Measurements from ENCODE around the gene RBBP6.
"Not testable (repeated sequence)": the region's sequence is repeated elsewhere in the genome, so short reads cannot be mapped to it uniquely, and the experiment has no call there.

RBBP6 gene

GRCh38 chr16:24568392-24568791, 29.0 kb downstream of the RBBP6 start:
- DNase-seq (ENCODE audit: low spot score), result peak; percentile 52

- no peak for DNase-seq (ENCODE audit: low spot score)
Observed at GRCh38 chr16:24571096-24571495, 31.7 kb downstream of the RBBP6 start.

- no peak for DNase-seq (ENCODE audit: low spot score)
Observed at GRCh38 chr16:24572069-24572468, 32.7 kb downstream of the RBBP6 start.

DNA sequence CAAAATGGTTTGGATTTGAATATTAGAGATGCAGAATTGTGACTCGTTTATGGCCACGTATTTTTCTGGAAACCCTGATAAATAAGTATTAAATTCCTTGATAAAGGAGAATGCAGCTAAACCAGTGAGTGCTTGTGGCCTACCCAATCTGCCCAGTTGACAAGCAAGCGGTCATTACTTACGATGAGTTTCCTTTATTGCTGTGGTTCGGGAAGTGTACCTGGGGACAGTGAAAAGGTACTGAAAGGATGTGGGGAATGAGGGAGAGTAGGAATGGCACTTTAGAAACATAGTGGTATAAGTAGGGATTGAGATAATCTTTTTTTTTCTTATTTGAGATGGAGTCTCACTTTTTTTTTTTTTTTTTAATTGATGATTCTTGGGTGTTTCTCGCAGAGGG, 33.8 kb downstream of the RBBP6 start:
- no peak for DNase-seq (ENCODE audit: low spot score)

- not testable (repeated sequence) for DNase-seq (ENCODE audit: low spot score)
Observed at GRCh38 chr16:24574515-24575485, 35.4 kb downstream of the RBBP6 start.

- not testable (repeated sequence) for DNase-seq (ENCODE audit: low spot score)
Observed at GRCh38 chr16:24575791-24576190, 36.4 kb downstream of the RBBP6 start.

DNA sequence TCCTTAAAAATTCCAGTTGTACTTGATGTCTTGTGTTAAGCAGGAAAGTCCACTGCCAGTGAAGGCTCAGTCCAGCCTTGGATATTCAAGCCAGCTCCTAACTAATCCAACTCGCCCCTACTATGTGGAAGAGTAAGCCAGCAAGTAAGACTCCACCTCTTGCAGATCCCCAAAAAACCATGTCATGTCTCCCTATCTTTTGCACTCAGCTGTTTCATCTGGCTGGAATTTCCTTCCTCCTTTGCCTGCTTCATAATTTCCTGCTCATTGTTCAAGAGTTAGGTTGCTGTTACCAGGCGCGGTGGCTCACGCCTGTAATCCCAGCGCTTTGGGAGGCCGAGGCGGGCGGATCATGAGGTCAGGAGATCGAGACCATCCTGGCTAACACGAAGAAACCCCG, 37.8 kb downstream of the RBBP6 start:
- no peak for DNase-seq (ENCODE audit: low spot score)

- DNase-seq (ENCODE audit: low spot score), result peak; percentile 42
Observed at GRCh38 chr16:24580665-24581064, 41.3 kb downstream of the RBBP6 start.

GRCh38 chr16:24583494-24583893, 44.1 kb downstream of the RBBP6 start:
- DNase-seq (ENCODE audit: low spot score), result no peak

- no peak for DNase-seq (ENCODE audit: low spot score)
Observed at GRCh38 chr16:24589997-24590396, 50.6 kb downstream of the RBBP6 start.

GRCh38 chr16:24598777-24599437, 59.5 kb downstream of the RBBP6 start:
- DNase-seq (ENCODE audit: low spot score), result no peak

DNA sequence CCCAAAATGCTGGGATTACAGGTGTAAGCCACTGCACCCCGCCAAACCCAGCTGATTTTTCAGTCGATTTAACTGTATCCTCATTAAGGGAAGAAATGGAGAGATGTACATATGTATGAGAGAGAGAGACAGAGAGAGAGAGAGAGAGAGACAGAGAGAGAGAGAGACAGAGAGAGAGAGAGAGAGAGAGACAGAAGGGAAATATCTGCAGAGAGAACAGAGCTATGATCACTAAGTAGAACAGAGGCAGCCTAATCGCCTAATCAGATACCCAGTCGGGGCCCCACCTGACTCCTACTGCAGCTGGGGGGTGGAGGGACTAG, 70.0 kb downstream of the RBBP6 start:
- no peak for DNase-seq (ENCODE audit: low spot score)

DNA sequence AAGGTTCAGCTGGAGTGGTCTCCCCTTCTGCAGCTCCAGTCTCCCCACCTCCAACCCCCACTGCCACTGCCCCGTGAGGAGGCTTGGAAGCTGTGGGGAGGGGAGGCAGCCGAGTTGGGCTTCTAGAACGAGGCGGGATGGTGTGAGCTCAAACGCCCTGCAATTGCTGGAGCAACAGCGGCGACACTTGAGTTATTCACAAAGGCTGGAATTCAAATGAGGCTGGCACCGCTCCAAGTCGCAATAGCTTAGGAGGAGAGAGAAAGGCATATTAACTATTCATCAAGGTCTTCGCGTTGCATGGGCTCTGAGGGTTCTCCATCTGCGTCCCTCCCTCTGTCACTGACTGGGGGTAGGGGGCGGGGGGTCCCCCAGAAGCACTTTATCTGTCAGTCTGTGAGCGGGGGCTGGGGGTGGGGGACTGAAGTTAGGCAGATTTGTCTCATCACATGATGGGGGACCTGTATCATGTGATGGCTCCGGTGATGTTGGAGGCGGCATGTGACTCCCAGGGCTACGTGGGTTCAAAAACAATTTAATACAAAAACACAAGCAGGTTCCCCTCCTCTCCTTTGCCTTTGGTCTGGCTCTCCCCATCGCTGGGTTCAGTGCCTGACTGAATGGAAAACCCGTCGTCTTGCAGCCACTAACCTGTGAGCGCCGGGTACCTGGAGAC, 70.5 kb downstream of the RBBP6 start:
- DNase-seq (ENCODE audit: low spot score), result peak; percentile 79

- peak; percentile 70 for DNase-seq (ENCODE audit: low spot score)
Observed at GRCh38 chr16:24610416-24610755, 71.0 kb downstream of the RBBP6 start.

DNA sequence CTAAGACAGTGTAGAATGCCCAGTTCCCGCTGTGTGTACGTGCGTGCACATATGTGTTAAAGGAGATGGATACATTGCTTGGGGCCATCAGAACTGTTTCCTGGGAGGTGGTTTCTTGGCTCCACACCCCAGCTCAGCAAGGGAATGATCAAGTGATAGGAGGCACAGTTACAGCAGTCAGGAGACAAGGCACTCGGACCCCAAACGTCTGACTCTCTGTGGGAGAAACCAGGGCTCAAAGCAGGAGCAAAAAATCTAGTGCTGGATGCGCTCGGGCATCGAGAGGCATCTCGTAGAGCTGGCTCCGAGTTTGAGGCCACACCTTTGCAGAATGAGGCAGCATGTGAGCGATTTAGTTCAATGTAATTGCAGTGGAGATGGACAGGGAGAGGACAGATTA, 71.9 kb downstream of the RBBP6 start:
- DNase-seq (ENCODE audit: low spot score), result peak; percentile 60

- no peak for DNase-seq (ENCODE audit: low spot score)
Observed at GRCh38 chr16:24612656-24613055, 73.3 kb downstream of the RBBP6 start.

- not testable (repeated sequence) for DNase-seq (ENCODE audit: low spot score)
Observed at GRCh38 chr16:24613267-24613666, 73.9 kb downstream of the RBBP6 start.

DNA sequence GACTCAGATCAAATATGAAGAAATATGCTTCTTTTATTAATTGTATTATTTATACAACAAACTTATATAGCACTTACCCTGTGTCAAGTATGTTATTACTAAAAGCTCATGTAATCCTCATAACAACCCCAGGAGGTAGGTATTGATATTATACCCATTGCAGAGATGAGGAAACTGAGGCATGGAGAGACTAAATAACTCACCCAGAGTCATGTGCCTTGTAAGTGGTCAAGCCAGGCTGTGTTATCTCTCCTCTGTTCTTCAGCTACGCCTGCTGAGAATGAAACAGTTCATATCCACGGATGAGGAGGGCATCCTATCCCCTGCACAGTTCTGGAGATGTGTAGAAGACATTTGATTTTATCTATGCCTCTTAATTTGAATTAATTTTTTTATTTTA, 78.1 kb downstream of the RBBP6 start:
- no peak for DNase-seq (ENCODE audit: low spot score)

All from cerebellar cortex (tissue), 1 donor.